ENCODE data around the gene FLVCR2. TPM values are rescaled to one million over a fixed set of nuclear protein-coding genes. Genes with fewer than 3 reads are reported as not detected.

The FLVCR2 gene
- total RNA-seq, 1 experiment from 2014 or later: 0.79 TPM

DNA sequence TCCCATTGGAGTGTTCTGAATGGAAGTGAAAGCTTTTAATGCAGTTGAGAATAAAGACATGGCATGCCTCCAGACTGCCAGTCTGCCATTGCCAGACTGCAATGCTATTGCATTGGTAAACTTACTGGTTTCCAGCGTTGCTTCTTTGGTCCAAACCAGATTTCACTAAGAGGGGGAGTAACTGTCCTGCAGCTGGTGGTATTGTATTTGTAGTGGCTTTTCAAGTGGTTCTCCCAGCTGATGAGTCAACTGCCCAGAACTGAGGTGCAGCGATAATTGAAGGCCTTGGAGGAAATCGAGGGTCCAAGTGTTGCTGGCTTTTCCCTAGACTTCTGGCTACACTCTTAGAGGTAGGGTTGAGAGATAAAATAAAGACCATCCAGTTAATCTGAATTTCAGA is 50.4 kb downstream of the FLVCR2 start:
- no peak for DNase-seq (ENCODE audit: low spot score)

DNA sequence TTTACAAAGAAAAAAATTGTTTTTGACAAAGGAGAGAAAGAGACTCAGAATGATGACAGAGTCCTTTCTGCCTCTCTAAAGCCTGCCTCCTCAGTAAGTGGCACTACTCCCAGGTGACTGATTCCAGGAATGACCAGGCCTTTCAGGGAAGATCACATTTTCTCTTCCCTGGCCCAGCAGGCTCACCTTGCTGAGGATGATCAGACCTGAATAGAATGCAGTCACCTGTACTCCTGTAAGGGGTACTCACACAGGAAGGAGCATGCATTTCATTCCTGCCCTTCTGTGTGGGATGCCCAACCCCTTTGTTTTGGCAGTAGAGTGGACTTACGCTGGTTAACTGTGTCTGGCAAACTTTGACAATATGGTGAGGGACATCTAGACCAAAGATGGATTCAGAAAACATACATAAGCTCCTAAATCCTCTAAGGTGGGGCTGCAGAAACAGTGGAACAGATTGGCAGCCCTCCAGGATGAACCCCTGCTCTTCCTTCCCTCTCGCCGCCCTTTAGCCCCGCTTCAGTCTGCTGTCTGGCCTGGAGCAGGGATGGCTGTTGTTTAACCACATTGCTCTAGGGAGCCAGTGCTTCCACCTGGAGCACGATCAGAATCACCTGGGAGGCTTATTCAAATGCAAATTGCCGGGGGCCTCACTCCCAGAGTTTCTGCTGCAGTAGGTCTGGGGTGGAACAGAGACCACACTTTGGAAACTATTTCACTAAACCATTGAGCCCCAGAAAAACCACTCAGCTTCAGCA is 52.5 kb downstream of the FLVCR2 start:
- DNase-seq (ENCODE audit: low spot score): no peak

DNA sequence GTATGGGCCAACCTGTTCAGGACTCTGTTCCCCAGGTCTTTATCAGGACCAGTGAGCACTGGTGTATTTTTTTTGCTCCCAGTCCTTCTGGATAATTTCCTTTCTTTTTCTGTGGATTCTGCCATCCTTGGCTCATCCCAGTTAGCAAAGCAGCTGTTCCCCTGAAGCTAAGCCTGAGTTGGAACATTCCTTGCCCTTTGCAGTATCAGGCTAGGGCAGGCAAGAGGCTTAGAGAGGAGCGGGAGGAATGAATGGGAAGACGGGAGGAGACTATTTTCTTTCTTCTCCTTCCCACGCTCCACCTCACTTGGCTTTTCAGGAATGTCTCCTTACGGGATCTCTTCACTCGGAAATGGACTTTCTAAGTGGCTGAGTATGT is 53.0 kb downstream of the FLVCR2 start:
- DNase-seq (ENCODE audit: low spot score): no peak

DNA sequence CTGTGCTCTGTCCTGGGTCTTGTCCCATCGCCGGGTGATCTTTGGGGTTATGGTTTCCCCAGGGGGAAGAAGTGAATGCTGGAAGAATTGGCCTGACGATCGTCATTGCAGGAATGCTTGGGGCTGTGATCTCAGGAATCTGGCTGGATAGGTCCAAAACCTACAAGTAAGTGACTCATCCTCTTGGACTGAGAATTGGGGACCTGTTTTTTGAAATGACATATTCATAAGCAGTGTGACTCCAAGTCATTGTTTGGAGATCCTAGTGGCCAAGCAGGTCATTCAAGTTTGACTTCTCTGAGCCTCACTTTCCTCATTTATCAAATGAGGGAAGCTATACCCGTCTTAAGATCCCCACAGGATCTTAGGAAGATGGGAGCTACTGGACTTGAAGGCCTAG is 56.4 kb downstream of the FLVCR2 start:
- no peak for DNase-seq (ENCODE audit: low spot score)

DNA sequence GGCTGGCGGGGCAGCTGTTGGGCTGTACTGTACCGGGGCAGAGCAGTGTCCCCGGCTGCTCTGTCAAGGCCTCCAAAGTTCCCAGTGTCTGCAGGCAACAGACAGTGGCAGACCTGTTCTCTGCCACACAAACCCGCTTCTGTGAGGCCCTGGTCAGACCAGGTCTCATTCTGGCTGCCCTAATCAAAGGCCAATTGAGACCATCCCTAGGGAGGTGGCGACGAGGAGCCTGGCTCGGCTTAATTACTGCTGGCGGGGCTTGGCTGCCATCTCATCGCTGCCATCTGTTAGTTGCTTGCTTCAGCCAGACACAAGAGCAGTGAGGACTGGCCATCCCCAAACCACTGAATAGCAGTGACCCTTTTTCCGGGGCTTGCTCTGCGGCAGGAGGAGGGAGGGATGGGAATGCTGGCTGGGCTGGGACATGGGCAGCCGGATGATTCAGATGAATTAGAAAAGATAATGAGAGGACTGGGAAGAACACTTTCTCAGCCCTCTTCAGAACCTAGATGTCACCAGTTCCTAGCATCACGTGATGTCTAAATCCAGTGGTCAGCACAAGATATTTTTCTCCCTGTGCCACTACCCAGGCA is 57.8 kb downstream of the FLVCR2 start:
- no peak for DNase-seq (ENCODE audit: low spot score)

DNA sequence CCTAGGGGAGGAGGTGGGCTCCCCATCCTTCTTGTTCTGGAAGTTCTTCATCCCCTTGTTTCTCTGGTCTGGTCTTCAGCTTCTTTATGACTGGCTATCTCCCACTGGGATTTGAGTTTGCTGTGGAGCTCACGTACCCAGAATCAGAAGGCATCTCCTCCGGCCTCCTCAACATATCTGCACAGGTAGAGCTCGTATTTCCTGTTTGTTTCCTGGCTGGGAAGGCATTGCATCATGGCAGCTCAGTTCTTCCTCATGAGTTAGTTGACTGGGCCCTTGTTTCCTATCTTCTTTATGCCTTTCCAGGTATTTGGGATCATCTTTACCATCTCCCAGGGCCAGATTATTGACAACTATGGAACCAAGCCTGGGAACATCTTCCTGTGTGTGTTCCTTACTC is 62.5 kb downstream of the FLVCR2 start:
- no peak for DNase-seq (ENCODE audit: low spot score)

DNA sequence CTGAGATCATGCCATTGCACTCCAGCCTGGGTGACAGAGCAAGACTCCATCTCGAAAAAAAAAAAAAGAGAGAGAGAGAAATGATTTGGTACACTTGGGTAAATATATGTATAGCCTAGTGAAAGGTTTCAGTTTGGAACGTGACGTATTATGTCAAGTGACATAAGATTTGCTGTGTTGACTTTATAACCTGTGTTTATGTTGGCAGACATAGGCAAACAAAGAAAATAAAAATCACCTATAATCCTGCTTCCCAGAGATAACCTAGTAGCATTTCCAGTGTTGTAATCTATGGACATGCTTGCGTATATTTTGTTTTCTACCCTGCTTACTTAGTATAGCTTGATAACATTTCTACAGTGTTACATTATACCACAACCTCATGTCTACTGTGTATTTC is 65.6 kb downstream of the FLVCR2 start:
- DNase-seq (ENCODE audit: low spot score): no peak

DNA sequence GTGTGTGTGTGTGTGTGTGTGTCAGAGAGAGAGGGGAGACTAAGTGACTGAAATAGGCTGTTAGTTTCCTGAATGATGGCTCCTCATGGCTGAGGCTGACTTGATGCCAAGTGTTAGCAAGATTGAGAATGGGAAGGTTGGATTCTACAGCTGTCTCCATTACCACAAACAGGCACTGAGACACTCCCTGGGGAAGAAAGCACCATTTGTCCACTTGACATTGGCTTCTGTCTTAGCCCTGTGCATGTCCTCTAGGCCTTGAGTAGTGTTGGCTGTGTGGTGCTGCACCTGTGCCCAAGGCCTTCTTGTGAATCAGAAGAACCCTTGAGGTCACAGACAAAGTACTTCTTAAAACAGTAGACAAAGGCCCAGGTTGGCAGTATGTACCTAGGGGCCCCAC is 66.6 kb downstream of the FLVCR2 start:
- DNase-seq (ENCODE audit: low spot score): no peak

DNA sequence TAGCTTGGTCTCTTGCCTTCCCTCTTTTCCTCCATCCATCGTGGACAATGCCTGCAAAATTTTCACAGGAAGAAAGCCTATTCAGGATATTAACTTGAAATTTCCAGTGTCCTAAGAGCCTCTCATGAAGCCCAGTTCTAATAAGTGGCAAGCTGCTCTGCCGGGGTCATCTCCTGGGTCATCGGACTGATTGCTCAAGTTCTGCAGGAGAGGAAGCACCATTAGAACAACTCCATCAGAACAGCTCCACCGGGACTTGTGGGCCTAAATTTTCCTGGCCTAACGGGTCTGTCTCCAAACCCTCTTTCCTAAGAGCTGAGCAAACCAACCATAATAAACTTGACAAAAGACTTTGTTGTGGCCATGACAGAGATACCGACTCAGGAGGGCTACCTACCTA is 68.3 kb downstream of the FLVCR2 start:
- no peak for DNase-seq (ENCODE audit: low spot score)

DNA sequence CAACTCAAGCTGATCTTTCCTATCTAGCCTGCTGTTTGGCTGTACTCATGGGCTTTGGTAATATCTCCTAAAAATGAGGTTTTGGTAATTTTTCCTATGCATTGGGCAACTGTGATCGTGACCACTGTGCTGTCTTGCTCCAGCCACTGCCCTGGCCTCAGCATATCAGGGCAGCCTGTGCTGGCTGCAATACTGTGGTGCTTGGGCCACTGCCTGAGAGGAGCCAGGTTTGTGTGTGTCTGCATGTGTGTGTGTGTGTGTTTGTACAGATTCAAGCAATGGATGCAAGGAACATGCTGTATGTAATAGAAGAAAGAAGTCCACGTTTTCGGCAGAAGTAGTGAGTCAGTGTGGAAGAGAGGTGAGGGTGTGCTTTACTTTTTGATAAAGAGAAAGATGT is 69.2 kb downstream of the FLVCR2 start:
- DNase-seq (ENCODE audit: low spot score): no peak

DNA sequence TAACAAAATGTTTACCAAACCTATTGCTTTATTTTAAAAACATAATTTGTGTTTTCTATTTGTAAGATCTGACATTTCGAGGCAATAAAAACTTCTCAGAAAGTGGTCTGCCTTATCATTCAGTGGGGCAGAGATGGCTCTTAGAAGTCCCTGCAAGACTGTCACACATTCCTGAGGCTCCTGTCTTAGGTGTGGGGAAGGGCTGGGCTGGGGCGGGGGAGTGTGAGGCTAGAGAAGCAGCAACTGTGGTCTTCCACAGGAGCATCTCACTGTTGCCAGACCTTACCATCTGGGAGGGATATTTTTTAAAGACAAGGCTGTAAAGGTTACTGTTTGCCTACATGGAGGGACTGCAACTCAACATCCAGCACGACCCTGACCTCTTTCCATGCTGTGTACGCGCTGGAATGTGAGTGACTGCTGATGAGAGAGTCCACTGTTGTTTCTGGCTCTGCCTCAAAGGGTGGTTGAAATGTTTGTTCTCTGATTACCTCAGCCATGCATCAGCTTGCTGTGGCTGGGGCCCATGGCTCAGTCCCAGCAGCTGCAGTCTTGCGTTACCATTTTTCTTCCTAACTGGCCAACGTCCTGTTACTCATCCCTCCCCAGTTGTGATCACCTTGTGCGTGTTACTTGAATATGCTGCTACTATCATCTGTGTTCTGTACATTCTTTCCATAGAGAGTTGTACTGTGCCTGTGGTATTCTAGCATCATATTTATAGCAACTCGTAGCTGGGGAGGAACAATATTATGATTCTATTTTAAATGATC is 69.8 kb downstream of the FLVCR2 start:
- DNase-seq (ENCODE audit: low spot score): peak; percentile 86

DNA sequence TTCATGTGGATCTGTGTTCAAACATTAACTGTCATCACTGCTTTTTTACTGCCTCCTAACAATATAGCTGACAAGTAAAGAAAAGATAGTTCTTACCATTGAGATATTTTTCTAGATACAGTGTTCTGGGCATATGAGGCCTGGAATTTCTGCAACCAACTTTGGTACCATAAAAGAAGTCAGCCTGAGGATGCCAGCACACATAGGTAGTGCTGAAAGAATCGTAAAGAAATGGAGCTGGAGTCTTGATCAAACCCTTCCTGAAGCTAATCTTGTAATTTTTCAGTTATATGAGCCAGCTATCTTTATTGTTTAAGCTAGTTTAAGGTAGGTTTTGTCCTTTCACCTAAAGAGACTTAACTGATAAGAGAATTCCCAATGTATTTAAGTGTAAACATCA is 70.9 kb downstream of the FLVCR2 start:
- no peak for DNase-seq (ENCODE audit: low spot score)

DNA sequence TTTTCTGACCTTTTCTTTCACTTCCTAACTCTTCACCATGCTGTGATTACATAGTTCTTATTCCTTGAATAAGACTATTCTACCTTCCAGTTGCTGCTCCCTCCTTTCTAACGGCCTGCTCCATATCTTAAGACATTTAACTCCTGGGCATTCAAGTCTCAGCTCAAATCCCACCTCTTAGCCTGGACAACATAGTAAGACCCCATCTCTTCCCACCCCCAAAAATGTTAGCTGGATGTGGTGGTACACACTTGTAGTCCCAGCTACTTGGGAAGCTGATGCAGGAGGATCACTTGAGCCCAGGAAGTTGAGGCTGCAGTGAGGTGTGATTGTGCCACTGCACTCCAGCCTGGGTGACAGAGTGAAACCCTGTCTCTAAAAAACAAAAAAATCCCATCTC is 71.4 kb downstream of the FLVCR2 start:
- no peak for DNase-seq (ENCODE audit: low spot score)

DNA sequence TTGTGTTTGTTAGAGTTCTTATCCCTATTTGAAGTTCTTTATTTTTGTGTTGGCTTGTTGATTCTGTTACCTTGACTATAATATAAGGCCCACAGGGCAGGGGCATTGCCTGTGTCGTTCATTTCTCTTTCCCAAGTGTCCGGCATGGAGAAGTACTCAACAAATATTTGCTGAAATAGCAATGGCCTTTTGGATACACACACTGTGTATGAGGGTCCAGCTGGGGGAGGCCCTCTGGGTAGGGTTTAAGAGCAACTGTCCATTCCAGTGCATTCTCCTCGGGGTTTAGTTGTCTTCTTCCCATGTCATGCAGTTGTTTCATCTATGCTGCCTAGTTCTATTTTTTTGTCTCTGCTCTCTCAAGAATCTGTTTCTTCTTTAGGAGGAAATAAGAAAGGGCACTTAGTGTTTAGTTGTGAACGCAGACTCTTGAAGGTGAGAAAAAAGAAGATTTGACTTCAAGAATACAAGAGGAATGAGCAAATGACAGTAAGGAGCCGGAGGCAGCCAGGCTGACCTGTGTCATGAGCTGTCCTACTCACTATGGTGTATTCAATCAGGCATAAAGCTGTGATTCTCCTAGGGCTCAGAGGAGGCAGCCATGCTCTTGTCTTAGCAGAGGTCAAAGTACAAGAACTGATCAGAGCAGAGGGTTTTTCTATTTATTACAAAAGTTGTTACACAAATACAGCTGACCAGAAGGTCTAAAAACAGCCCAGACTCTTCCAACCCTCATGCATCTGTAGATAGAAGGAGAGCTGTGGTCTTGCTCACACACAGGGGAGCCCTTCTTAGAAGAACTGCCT is 72.0 kb downstream of the FLVCR2 start:
- DNase-seq (ENCODE audit: low spot score): no peak

DNA sequence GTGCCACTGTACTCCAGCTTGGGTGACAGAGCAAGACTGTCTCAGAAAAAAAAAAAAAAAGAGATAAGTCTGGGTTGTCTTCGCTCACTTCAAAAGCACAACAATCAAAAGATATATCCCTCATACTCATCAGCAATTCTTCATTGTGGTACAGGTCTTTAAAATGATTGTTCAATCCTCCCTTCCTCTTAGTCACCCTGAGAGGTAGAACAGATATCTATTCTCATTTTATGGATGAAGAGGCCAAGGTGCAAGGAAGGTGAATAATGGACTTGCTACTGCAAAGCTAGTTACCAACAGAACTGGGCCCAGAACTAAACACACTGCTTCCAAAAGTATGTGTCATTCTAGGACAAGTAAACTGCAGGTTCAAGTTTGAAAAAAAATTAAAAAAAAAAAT is 75.1 kb downstream of the FLVCR2 start:
- no peak for DNase-seq (ENCODE audit: low spot score)

DNA sequence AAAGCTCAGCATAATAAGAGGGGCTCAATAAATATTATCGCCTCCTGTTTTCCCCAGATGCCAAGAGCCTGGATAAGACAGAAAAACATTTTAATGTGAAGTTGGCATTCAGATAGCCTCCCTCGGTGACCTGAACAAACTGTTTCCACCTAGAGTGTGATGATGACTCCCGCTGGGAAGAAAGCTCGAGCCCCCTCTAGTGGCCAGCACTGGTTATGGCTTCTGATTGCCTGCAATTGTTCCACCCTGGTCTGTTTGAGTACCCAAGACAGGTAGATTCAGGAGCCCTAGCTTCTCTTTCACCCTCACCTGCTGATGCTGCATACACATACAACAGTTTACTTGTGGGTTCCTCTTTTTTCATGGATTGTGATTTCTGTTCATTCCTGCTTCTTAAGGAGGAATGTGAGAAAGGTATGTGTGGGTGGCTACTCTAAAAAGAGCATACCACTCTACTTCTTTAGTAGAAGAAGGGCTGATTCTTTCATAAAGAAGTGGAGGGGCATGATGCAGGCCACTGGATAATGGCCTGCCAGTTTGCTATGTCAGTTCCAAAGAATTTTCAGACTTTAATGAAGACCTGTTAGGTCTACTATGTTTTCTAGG is 75.8 kb downstream of the FLVCR2 start:
- DNase-seq (ENCODE audit: low spot score): peak; percentile 45

DNA sequence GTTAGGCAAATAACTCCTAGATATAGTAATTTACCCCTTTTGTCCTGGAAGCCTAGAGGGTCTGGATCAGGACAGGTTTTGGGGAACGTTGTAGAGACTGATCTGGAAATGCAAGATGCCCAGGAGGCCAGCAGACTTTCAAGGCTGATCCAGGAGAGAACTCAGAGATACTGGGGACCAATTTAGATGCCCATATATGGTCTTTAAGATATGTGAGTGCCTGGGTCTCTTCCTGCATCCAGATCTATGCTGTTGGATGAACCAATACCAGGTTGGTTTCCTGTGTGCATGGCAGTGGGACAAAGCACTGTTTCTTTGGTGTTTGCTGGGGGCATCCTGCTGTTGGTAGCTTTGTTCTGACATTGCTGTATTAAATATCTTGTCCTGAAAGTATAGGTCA is 76.8 kb downstream of the FLVCR2 start:
- no peak for DNase-seq (ENCODE audit: low spot score)

DNA sequence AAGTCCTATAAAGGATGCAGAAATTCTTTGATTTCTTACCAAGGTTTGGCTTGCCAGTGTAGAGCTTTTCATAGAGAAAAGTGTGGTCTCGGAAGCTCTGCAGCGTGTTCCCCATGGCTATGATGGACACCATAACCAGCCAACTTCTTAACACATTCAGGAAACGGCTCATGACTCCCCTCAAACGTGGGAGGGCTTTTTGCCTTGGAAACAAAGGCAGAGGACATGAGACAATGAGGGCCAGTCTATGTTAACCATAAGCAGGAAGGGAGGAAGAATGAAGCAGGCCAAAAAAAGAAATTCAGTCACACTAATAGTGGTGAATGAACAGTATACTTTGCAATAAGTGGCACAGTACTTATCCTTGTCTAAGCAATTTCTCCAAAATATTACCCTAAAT is 78.9 kb downstream of the FLVCR2 start:
- DNase-seq (ENCODE audit: low spot score): no peak

DNA sequence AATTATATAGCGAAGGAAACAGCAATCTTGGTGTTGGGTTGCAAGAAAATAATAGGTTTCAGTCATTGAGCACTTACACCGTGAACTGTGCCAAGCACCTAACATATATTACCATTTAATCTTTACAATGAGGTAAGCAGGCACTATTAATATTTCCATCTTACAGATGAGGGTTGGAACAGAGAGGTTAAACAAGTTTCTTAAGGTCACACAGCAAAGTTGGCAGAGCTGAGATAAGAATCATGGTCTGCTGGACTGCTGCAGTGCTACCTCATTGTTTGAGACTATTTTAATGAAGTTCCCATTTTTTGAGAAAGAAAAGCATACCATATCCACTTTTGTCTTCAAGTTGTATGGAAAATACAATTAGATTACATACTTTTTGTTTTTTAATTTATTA is 80.5 kb downstream of the FLVCR2 start:
- DNase-seq (ENCODE audit: low spot score): no peak

DNA sequence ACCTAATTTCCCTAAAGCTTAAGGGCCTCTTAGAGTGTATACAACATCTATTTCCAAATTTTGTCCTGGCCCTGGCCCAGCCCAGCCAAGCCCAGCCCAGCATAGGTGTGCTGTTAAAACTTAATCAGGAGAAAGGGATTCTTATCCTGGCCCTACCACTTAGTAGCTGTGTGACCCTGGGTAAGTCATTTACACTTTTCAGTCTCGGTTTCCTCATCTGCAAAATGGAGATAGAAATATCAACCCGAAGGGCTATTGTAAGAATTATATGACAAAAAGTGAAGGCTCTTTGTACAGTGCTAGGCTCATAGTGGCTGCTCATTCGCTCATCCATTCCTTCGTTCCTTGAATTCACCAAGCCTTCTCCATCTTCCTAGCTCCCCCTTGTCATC is 81.8 kb downstream of the FLVCR2 start:
- DNase-seq (ENCODE audit: low spot score): no peak

DNA sequence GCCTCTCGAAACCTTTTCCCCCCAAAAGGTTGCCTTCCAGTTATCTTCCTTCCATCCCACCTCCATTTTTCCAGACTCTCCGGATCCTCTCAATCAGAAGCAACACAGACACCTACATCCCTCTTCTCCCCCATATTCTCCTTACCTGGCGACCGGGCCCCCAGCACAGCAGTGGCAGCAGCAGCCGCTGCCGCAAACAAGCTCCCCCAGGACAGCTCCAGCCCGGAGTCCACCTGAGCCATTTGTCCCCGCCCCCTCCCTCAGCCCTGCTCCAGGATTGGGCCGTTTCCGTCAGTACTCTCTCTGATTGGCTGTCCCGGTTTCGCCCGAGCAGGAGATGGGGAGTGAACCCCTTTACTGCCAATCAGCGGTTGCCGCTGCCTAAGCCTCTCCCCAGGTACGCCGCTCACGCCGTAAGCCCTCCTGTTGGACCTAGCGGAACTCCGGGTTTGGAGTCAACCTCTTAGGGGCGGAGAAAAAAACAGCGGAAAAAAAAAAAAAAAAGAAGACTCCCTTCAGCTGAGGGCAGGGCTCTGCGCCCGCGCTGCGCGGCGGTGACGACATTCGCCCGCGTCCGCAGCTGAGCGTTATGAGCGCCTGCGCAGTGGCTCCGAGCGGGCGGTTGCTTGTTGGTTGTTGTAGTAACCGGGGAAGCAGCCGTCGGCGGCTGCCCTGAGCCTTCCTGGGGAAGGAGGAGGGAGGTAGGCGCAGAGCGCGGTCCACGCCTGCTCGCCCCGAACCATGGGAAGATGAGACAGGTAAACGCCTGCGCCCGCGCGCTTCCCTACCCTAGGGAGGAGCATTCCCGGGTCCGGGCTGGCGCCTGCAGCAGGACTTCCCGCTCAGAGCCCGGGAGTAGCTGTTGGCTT is 82.4 kb downstream of the FLVCR2 start, which contains the start of the genes ERG28 and TTLL5:
Gene ERG28, minus strand, starts transcription at position 247 of the 869 bp plus-strand sequence. CDS start 3,374 bp downstream, outside the sequence.
Gene TTLL5, plus strand, starts transcription at position 617 of the 869 bp plus-strand sequence. CDS start 1,904 bp downstream, outside the sequence.
- DNase-seq (ENCODE audit: low spot score): peak; percentile 99
